B cell (primary cell): ENCODE results near the gene NACC1.

Source experiments
- CTCF ChIP-seq: fragments of 200-600 bp; IDR thresholded peaks from one replicate; pipeline ENCODE4 v1.8.0; 2022; ENCODE audit warnings: antibody characterized with exemption, mild to moderate bottlenecking
- EZH2 ChIP-seq: IDR thresholded peaks from 2 replicates; pipeline ENCODE4 v1.6.1; 2012; ENCODE audit warnings: borderline replicate concordance, low read depth, mild to moderate bottlenecking, moderate library complexity, low read length; ENCODE audit not compliant: insufficient read depth, poor library complexity, severe bottlenecking

GRCh38 chr19:13138916-13139198 lies 20.8 kb downstream of the NACC1 start:
- TF ChIP-seq CTCF (no peak), EZH2 (no peak)
